ENCODE results near the gene ERMAP. TPM values are rescaled to one million over a fixed set of nuclear protein-coding genes. Genes with fewer than 3 reads are reported as not detected.

ERMAP gene
- total RNA-seq, 4 donors from 2014 or later: 6.1 to 11.7 (median 8.7) TPM

- Histone ChIP-seq H3K9me3 (no peaks in the 10 kb centered on the region), H3K27ac (peak overlapping the region in 3 of 4 donors; percentile 98 to 99 (median 99)), H3K36me3 (peaks cover 0 to 11% (median 0%) of the 10 kb centered on the region in 3 donors), H3K27me3 (no peaks in the 10 kb centered on the region), H3K4me3 (peak overlapping the region; percentile 68 to 88 (median 76)), H3K4me1 (peaks cover 10 to 34% (median 13%) of the 10 kb centered on the region in 3 donors)
- TF ChIP-seq, protein P1, sequence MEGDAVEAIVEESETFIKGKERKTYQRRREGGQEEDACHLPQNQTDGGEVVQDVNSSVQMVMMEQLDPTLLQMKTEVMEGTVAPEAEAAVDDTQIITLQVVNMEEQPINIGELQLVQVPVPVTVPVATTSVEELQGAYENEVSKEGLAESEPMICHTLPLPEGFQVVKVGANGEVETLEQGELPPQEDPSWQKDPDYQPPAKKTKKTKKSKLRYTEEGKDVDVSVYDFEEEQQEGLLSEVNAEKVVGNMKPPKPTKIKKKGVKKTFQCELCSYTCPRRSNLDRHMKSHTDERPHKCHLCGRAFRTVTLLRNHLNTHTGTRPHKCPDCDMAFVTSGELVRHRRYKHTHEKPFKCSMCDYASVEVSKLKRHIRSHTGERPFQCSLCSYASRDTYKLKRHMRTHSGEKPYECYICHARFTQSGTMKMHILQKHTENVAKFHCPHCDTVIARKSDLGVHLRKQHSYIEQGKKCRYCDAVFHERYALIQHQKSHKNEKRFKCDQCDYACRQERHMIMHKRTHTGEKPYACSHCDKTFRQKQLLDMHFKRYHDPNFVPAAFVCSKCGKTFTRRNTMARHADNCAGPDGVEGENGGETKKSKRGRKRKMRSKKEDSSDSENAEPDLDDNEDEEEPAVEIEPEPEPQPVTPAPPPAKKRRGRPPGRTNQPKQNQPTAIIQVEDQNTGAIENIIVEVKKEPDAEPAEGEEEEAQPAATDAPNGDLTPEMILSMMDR (IDR thresholded peaks at IDR 0.05): no peak
- no peak for TF ChIP-seq POLR2A (IDR thresholded peaks at IDR 0.05)
- 0 to 1% methylated on average over 9 to 13 of the region's 13 CpGs for WGBS, 2 donors
- intact Hi-C loops (cut with DNase I): no loop called here
- DNase-seq: no peak
Measured at GRCh38 chr1:42817440-42817767, 482 bp downstream of the ERMAP start.

GRCh38 chr1:42817976-42818375 is 1.1 kb downstream of the ERMAP start:
- H3K4me3 ChIP-seq: peak overlapping the region in 1 of 4 donors; percentile 88
- no peak overlapping the region for H3K27ac ChIP-seq
- intact Hi-C loops (cut with DNase I): no loop called here

DNA sequence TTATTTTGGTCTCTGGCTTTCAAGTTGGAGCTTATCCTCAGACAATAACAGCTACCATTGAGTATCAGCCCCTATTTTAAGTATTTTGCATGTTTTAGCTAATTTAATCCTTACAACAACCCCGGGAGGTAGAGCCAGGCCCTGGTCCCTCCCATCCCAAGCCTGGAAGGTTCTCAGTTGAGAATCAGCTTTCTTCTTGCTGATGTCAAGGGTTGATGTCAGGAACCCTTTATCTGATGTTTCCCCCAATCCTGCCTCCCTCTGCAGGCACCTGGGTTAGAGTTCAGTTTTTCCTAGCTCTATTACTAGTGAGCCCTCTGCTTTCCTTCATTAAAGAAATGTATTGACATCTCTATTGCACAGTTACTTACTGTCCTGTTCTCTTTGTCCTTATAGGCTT is 3.9 kb downstream of the ERMAP start:
- 64 to 67% methylated on average over 1 of the region's 1 CpG for WGBS, 2 donors
- H3K27me3 ChIP-seq: no peaks in the 10 kb centered on the region
- no peak for TF ChIP-seq POLR2A (IDR thresholded peaks at IDR 0.05)
- TF ChIP-seq, protein P1 (IDR thresholded peaks at IDR 0.05): no peak
- H3K27ac ChIP-seq: no peak overlapping the region
- H3K4me3 ChIP-seq: no peak overlapping the region
- intact Hi-C loops (cut with DNase I): no loop called here
- no peaks in the 10 kb centered on the region for H3K9me3 ChIP-seq
- peaks cover 9 to 39% (median 11%) of the 10 kb centered on the region in 3 donors for H3K4me1 ChIP-seq
- H3K36me3 ChIP-seq: no peaks in the 10 kb centered on the region
- DNase-seq: no peak

More at GRCh38 chr1:42817976-42818375, 1.1 kb downstream of the ERMAP start:
- WGBS, 2 donors: 98% methylated on average over 3 of the region's 3 CpGs
- TF ChIP-seq, protein P1 (IDR thresholded peaks at IDR 0.05): no peak
- TF ChIP-seq POLR2A (IDR thresholded peaks at IDR 0.05): no peak
- Histone ChIP-seq H3K4me1 (peaks cover 10 to 40% (median 13%) of the 10 kb centered on the region in 3 donors), H3K27me3 (no peaks in the 10 kb centered on the region), H3K9me3 (no peaks in the 10 kb centered on the region), H3K36me3 (peaks cover 0 to 11% (median 0%) of the 10 kb centered on the region in 3 donors)
- no peak for DNase-seq

- Histone ChIP-seq H3K4me1 (peaks cover under 1 to 31% (median 6%) of the 10 kb centered on the region in 3 donors), H3K27me3 (no peaks in the 10 kb centered on the region), H3K27ac (no peak overlapping the region), H3K4me3 (no peak overlapping the region), H3K36me3 (no peaks in the 10 kb centered on the region), H3K9me3 (no peaks in the 10 kb centered on the region)
- DNase-seq: no peak
- TF ChIP-seq POLR2A (IDR thresholded peaks at IDR 0.05): no peak
- TF ChIP-seq, protein P1 (IDR thresholded peaks at IDR 0.05): no peak
- WGBS, 2 donors: 90 to 94% methylated on average over 2 of the region's 2 CpGs
- intact Hi-C loops (cut with DNase I): no loop called here
Measured at GRCh38 chr1:42821690-42822089, 4.8 kb downstream of the ERMAP start.

DNA sequence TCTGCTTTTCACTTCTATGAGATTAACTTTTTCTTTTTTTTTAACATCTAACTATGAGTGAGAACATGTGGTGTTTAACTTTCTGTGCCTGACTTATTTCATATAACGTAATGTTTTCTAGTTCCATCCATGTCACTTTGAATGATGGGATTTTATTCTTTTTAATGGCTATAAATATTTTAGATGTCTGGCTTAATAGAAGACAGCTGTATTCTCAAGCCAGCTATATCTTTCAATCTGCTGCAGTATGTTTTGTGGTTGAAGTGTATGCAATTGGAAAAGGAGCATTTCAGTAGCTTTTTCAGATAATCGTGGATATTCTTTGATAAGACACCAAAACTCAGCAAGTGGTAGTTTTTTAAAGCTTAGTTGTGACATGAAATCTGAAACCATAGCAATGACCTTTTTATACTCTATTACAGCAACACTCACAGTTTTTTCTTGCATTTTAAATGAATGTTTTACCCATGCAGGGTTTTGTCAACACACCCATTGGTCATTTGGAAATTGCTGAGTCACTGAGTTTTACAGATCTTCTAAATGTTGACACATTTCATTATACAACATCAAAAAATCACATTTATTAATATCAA is 6.0 kb downstream of the ERMAP start:
- peaks cover 0 to 24% (median under 1%) of the 10 kb centered on the region in 3 donors for H3K4me1 ChIP-seq
- intact Hi-C loops (cut with DNase I): no loop called here
- peak overlapping the region in 1 of 4 donors; percentile 22 for H3K27ac ChIP-seq
- H3K9me3 ChIP-seq: no peaks in the 10 kb centered on the region
- TF ChIP-seq, protein P1 (IDR thresholded peaks at IDR 0.05): no peak
- TF ChIP-seq POLR2A (IDR thresholded peaks at IDR 0.05): no peak
- no peak for DNase-seq
- 42 to 47% methylated on average over 2 of the region's 2 CpGs for WGBS, 2 donors
- no peak overlapping the region for H3K4me3 ChIP-seq
- H3K27me3 ChIP-seq: no peaks in the 10 kb centered on the region
- peaks cover 0 to 5% (median 0%) of the 10 kb centered on the region in 3 donors for H3K36me3 ChIP-seq

Measured in esophagus squamous epithelium (tissue), 5 donors.